Parathyroid adenoma (tissue), 2 donors: ENCODE measurements around the gene FEM1B.

Experiments
- H2AFZ ChIP-seq: fragments of 300-600 bp; sonication (generic); one replicate; pipeline ENCODE4 v1.7.0; 2017; ENCODE audit warnings: antibody characterized with exemption, mild to moderate bottlenecking
- H3K27ac ChIP-seq: fragments of 300-600 bp; sonication (generic); one replicate; pipeline ENCODE4 v1.7.0; 2017
- H3K27me3 ChIP-seq: fragments of 300-600 bp; sonication (generic); one replicate; pipeline ENCODE4 v1.7.0; 2017; ENCODE audit warnings: low read length; ENCODE audit not compliant: control insufficient read depth, insufficient read depth
- H3K36me3 ChIP-seq: fragments of 300-600 bp; sonication (generic); one replicate; pipeline ENCODE4 v1.7.0; 2017; ENCODE audit warnings: low read length; ENCODE audit not compliant: control insufficient read depth, insufficient read depth
- H3K4me1 ChIP-seq: fragments of 300-600 bp; sonication (generic); one replicate; pipeline ENCODE4 v1.7.0; 2017; ENCODE audit warnings: control low read depth
- H3K4me2 ChIP-seq: fragments of 300-600 bp; sonication (generic); one replicate; pipeline ENCODE4 v1.7.0; 2017; ENCODE audit warnings: low read length
- H3K4me3 ChIP-seq: fragments of 300-600 bp; sonication (generic); one replicate; pipeline ENCODE4 v1.7.0; 2017; ENCODE audit warnings: low read depth, low read length
- H3K79me2 ChIP-seq: fragments of 300-600 bp; sonication (generic); one replicate; pipeline ENCODE4 v1.7.0; 2017; ENCODE audit warnings: control low read depth
- H3K9ac ChIP-seq: fragments of 300-600 bp; sonication (generic); one replicate; pipeline ENCODE4 v1.7.0; 2017; ENCODE audit warnings: mild to moderate bottlenecking
- H3K9me3 ChIP-seq: fragments of 300-600 bp; sonication (generic); one replicate; pipeline ENCODE4 v1.7.0; 2017; ENCODE audit warnings: low read length; ENCODE audit not compliant: control insufficient read depth
- CTCF ChIP-seq: fragments of 300-600 bp; sonication (generic); IDR thresholded peaks from one replicate; pipeline ENCODE4 v1.7.0; 2017; ENCODE audit warnings: antibody characterized with exemption, mild to moderate bottlenecking
- donor health status: primary hyperparathyroidism.

The FEM1B gene

GRCh38 chr15:68292157-68292781 lies 14.7 kb downstream of the FEM1B start:
- no peak for TF ChIP-seq CTCF
- Histone ChIP-seq H3K27me3 (no peaks in the 10 kb centered on the region), H3K9ac (no peak overlapping the region), H3K27ac (no peak overlapping the region), H3K36me3 (no peaks in the 10 kb centered on the region), H3K4me2 (no peak overlapping the region), H3K4me1 (no peaks in the 10 kb centered on the region), H3K4me3 (no peak overlapping the region), H2AFZ (no peak overlapping the region), H3K79me2 (peaks cover 8% of the 10 kb centered on the region), H3K9me3 (no peaks in the 10 kb centered on the region)

GRCh38 chr15:68292967-68293366 lies 15.4 kb downstream of the FEM1B start:
- Histone ChIP-seq H3K36me3 (no peaks in the 10 kb centered on the region), H3K4me3 (no peak overlapping the region), H3K4me1 (no peaks in the 10 kb centered on the region), H3K9ac (no peak overlapping the region), H3K9me3 (no peaks in the 10 kb centered on the region), H3K27me3 (no peaks in the 10 kb centered on the region), H3K4me2 (no peak overlapping the region), H2AFZ (no peak overlapping the region), H3K27ac (no peak overlapping the region), H3K79me2 (peaks cover 5% of the 10 kb centered on the region)
- no peak for TF ChIP-seq CTCF

GRCh38 chr15:68295014-68295805 lies 17.7 kb downstream of the FEM1B start:
- no peak for TF ChIP-seq CTCF
- H3K9me3 ChIP-seq = no peaks in the 10 kb centered on the region
- no peak overlapping the region for H2AFZ ChIP-seq
- H3K9ac ChIP-seq = no peak overlapping the region
- H3K27me3 ChIP-seq = no peaks in the 10 kb centered on the region
- no peak overlapping the region for H3K4me2 ChIP-seq
- no peaks in the 10 kb centered on the region for H3K36me3 ChIP-seq
- H3K27ac ChIP-seq = no peak overlapping the region
- H3K79me2 ChIP-seq = no peaks in the 10 kb centered on the region
- H3K4me3 ChIP-seq = no peak overlapping the region
- H3K4me1 ChIP-seq = no peaks in the 10 kb centered on the region

- no peaks in the 10 kb centered on the region for H3K9me3 ChIP-seq
- no peak overlapping the region for H3K9ac ChIP-seq
- no peaks in the 10 kb centered on the region for H3K36me3 ChIP-seq
- no peaks in the 10 kb centered on the region for H3K79me2 ChIP-seq
- H3K27ac ChIP-seq = no peak overlapping the region
- TF ChIP-seq CTCF = no peak
- no peak overlapping the region for H3K4me3 ChIP-seq
- no peaks in the 10 kb centered on the region for H3K4me1 ChIP-seq
- no peak overlapping the region for H2AFZ ChIP-seq
- H3K4me2 ChIP-seq = no peak overlapping the region
- H3K27me3 ChIP-seq = no peaks in the 10 kb centered on the region
These were observed 20.8 kb downstream of the FEM1B start for GRCh38 chr15:68298336-68298735.
